ENCODE data around the gene FA2H.

FA2H gene

DNA sequence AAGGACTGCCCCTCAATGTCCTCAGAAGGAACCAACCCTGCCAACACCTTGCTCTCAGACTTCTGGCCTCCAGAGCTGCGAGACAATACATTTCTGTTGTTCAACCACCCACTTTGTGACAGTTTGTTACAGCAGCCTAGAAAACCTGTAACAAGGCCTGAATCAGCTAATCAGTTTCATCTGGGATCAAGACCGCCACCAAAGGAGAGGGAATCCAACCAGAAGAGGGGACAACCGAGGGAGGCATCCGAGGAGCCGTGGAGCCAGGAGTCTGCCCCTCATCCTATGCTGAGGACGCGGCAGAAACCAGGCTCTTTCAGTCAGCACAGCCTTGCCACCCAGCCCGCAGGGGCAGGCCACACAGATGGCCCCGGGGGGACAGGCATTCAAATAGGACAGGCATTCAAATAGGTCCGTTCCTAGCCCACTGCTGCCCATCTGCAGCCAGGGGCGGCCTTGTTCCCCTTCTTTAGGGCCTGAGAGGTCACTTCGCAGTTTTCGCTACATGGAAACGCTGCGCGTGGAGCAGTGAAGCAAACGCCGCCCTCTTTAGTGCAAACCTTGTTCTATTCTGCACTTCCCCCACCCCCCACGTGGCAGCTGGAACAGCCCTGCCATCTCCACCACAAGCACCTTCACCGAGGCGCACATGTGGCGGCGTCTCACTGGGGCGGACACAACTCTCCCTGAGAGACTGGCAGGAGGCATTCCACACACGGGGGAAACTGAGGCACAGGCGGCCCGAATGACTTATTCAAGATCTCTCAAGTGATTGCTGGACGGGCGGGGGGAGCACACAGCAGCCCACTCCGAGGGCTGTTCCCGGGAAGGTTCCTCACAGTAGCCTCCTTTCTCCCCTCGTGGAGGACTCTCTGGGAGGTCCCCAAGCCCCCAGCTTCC lies 26.7 kb downstream of the FA2H start:
- no peak overlapping the region for H3K27ac ChIP-seq (ENCODE audit: poor library complexity, severe bottlenecking)
- TF ChIP-seq, protein P1, sequence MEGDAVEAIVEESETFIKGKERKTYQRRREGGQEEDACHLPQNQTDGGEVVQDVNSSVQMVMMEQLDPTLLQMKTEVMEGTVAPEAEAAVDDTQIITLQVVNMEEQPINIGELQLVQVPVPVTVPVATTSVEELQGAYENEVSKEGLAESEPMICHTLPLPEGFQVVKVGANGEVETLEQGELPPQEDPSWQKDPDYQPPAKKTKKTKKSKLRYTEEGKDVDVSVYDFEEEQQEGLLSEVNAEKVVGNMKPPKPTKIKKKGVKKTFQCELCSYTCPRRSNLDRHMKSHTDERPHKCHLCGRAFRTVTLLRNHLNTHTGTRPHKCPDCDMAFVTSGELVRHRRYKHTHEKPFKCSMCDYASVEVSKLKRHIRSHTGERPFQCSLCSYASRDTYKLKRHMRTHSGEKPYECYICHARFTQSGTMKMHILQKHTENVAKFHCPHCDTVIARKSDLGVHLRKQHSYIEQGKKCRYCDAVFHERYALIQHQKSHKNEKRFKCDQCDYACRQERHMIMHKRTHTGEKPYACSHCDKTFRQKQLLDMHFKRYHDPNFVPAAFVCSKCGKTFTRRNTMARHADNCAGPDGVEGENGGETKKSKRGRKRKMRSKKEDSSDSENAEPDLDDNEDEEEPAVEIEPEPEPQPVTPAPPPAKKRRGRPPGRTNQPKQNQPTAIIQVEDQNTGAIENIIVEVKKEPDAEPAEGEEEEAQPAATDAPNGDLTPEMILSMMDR (IDR thresholded peaks at IDR 0.05; ENCODE audit: poor library complexity, severe bottlenecking), result no peak
- no peaks in the 10 kb centered on the region for H3K27me3 ChIP-seq (ENCODE audit: insufficient read depth, poor library complexity, severe bottlenecking)

GRCh38 chr16:74745926-74746325 lies 28.7 kb downstream of the FA2H start:
- ATAC-seq (ENCODE audit: low read depth), result no peak
- H3K4me1 ChIP-seq (ENCODE audit: insufficient read depth, poor library complexity, severe bottlenecking), result peaks cover 21% of the 10 kb centered on the region

More for the DNA sequence above, 26.7 kb downstream of the FA2H start:
- Histone ChIP-seq H3K36me3 (ENCODE audit: low read depth) (no peaks in the 10 kb centered on the region), H3K4me3 (ENCODE audit: severe bottlenecking) (no peak overlapping the region), H3K4me1 (ENCODE audit: insufficient read depth, poor library complexity, severe bottlenecking) (peaks cover 14% of the 10 kb centered on the region), H3K9me3 (ENCODE audit: severe bottlenecking) (no peaks in the 10 kb centered on the region)
- DNase-seq (ENCODE audit: low spot score), result no peak
- no peak for ATAC-seq (ENCODE audit: low read depth)

GRCh38 chr16:74745109-74745615 lies 29.5 kb downstream of the FA2H start:
- no peak overlapping the region for H3K27ac ChIP-seq (ENCODE audit: poor library complexity, severe bottlenecking)
- ATAC-seq (ENCODE audit: low read depth), result no peak
- no peaks in the 10 kb centered on the region for H3K9me3 ChIP-seq (ENCODE audit: severe bottlenecking)
- no peaks in the 10 kb centered on the region for H3K36me3 ChIP-seq (ENCODE audit: low read depth)
- peaks cover 25% of the 10 kb centered on the region for H3K4me1 ChIP-seq (ENCODE audit: insufficient read depth, poor library complexity, severe bottlenecking)
- no peaks in the 10 kb centered on the region for H3K27me3 ChIP-seq (ENCODE audit: insufficient read depth, poor library complexity, severe bottlenecking)
- no peak for DNase-seq (ENCODE audit: low spot score)
- TF ChIP-seq, protein P1 (IDR thresholded peaks at IDR 0.05; ENCODE audit: poor library complexity, severe bottlenecking), result no peak
- H3K4me3 ChIP-seq (ENCODE audit: severe bottlenecking), result no peak overlapping the region

More at GRCh38 chr16:74745926-74746325, 28.7 kb downstream of the FA2H start:
- TF ChIP-seq, protein P1 (IDR thresholded peaks at IDR 0.05; ENCODE audit: poor library complexity, severe bottlenecking), result no peak
- DNase-seq (ENCODE audit: low spot score), result no peak
- Histone ChIP-seq H3K27ac (ENCODE audit: poor library complexity, severe bottlenecking) (no peak overlapping the region), H3K9me3 (ENCODE audit: severe bottlenecking) (no peaks in the 10 kb centered on the region), H3K36me3 (ENCODE audit: low read depth) (no peaks in the 10 kb centered on the region), H3K4me3 (ENCODE audit: severe bottlenecking) (no peak overlapping the region), H3K27me3 (ENCODE audit: insufficient read depth, poor library complexity, severe bottlenecking) (no peaks in the 10 kb centered on the region)

GRCh38 chr16:74744566-74744965 lies 30.1 kb downstream of the FA2H start:
- ATAC-seq (ENCODE audit: low read depth) (no peak), DNase-seq (ENCODE audit: low spot score) (no peak)
- Histone ChIP-seq H3K27me3 (ENCODE audit: insufficient read depth, poor library complexity, severe bottlenecking) (no peaks in the 10 kb centered on the region), H3K27ac (ENCODE audit: poor library complexity, severe bottlenecking) (peak overlapping the region; percentile 35), H3K4me3 (ENCODE audit: severe bottlenecking) (no peak overlapping the region), H3K9me3 (ENCODE audit: severe bottlenecking) (no peaks in the 10 kb centered on the region), H3K4me1 (ENCODE audit: insufficient read depth, poor library complexity, severe bottlenecking) (peaks cover 25% of the 10 kb centered on the region), H3K36me3 (ENCODE audit: low read depth) (no peaks in the 10 kb centered on the region)
- TF ChIP-seq, protein P1 (IDR thresholded peaks at IDR 0.05; ENCODE audit: poor library complexity, severe bottlenecking), result no peak
